Fibroblast of lung (primary cell): ENCODE data around the gene STX12.

Experiments used
- EZH2 ChIP-seq: IDR thresholded peaks from 2 replicates; pipeline ENCODE4 v1.5.1; 2012; ENCODE audit warnings: low read length, control low read depth, mild to moderate bottlenecking; ENCODE audit errors: missing control alignments
- TF ChIP-seq, protein P1 (sequence below), 2 donors: IDR thresholded peaks in 1 of 2; conservative IDR thresholded peaks in 1 of 2; 1 replicate in 1 of 2; 2 replicates in 1 of 2; pipeline ENCODE4 v1.5.1; 2011 to 2012; ENCODE audit warnings: low read length in 2 of 2, control low read depth in 1 of 2, inconsistent platforms in 1 of 2, low read depth in 1 of 2, mild to moderate bottlenecking in 1 of 2

DNA sequence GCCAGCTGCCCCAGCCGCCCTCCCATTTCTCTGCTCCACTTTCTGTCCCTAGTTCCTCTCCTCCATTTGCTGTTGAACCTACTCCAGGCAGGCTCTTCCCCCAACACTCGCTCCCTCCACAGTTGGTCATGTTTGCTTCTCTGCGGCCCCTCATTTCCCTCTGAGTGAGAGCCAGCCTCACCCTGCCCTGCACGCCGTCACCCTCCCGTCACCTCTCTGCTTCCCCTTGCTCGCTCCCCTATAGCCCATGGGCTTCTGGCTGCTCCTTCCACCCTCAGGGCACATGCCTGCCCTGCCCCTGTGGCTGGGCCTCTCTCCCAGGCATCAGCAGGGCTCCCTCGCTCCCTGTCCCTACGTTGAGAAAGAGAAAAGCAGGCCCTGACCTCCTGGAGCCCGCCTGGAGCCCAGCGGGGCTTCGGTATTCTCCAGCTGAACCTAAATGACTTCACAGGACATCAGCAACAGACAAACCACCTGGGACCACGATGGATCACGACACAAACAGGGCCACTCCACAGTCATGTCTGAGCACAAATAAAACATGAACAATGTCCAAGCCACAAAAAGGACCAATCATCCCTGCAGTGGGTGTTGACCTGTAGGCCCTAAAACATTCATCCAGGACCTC is 86.0 kb downstream of the STX12 start:
- TF ChIP-seq, protein P1, sequence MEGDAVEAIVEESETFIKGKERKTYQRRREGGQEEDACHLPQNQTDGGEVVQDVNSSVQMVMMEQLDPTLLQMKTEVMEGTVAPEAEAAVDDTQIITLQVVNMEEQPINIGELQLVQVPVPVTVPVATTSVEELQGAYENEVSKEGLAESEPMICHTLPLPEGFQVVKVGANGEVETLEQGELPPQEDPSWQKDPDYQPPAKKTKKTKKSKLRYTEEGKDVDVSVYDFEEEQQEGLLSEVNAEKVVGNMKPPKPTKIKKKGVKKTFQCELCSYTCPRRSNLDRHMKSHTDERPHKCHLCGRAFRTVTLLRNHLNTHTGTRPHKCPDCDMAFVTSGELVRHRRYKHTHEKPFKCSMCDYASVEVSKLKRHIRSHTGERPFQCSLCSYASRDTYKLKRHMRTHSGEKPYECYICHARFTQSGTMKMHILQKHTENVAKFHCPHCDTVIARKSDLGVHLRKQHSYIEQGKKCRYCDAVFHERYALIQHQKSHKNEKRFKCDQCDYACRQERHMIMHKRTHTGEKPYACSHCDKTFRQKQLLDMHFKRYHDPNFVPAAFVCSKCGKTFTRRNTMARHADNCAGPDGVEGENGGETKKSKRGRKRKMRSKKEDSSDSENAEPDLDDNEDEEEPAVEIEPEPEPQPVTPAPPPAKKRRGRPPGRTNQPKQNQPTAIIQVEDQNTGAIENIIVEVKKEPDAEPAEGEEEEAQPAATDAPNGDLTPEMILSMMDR (conservative IDR thresholded peaks at IDR 0.05 in 1 of 2, IDR thresholded peaks at IDR 0.05 in 1 of 2; ENCODE audit: low read depth in 1 of 2, low read length in 2 of 2): no peak
- TF ChIP-seq EZH2: no peak
